D721Med (cell line): ENCODE data around the gene CDK5R1.
"Not testable (repeated sequence)": the region's sequence is repeated elsewhere in the genome, so short reads cannot be mapped to it uniquely, and the experiment has no call there.

Experiments
- DNase-seq: peaks from one replicate; pipeline ENCODE4 v3.0.0; 2011; ENCODE audit warnings: low spot score; ENCODE audit not compliant: insufficient read length
- FAIRE-seq: peaks from 2 replicates; lab custom pipeline; 2011; peaks lifted over from hg19 to GRCh38; lab: Jason Lieb, UNC
- CTCF ChIP-seq: IDR thresholded peaks from 2 replicates; pipeline ENCODE4 v1.5.1; 2012; ENCODE audit warnings: mild to moderate bottlenecking, control low read depth; ENCODE audit not compliant: insufficient read depth; ENCODE audit errors: missing control alignments

The CDK5R1 gene

GRCh38 chr17:32445497-32445896, 41.3 kb upstream of the CDK5R1 start:
- DNase-seq = no peak
- no peak for FAIRE-seq
- TF ChIP-seq CTCF = no peak

- DNase-seq (no peak), FAIRE-seq (no peak)
- no peak for TF ChIP-seq CTCF
Observed at GRCh38 chr17:32445971-32446370, 40.8 kb upstream of the CDK5R1 start.

DNA sequence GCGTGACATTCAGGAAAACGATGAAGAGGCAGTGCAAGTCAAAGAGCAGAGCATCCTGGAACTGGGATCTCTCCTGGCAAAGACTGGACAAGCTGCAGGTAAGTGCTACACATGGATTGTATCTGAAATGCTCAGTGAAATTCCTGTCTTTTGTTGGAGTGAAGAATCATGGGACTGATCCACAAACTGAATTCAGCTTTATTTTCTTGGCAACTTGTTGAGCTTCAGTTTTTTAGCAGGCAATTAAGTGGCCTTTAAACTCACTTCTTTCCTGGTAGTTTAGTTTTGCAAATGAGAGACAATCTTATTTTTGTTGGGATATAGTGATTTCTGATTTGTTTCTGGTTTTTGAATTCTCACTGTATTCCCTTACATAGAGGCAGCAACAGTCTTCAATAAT, 39.8 kb upstream of the CDK5R1 start:
- no peak for TF ChIP-seq CTCF
- no peak for DNase-seq

GRCh38 chr17:32449963-32450362, 36.8 kb upstream of the CDK5R1 start:
- no peak for DNase-seq
- FAIRE-seq = no peak
- no peak for TF ChIP-seq CTCF

More for the DNA sequence above, 39.8 kb upstream of the CDK5R1 start:
- FAIRE-seq = no peak

DNA sequence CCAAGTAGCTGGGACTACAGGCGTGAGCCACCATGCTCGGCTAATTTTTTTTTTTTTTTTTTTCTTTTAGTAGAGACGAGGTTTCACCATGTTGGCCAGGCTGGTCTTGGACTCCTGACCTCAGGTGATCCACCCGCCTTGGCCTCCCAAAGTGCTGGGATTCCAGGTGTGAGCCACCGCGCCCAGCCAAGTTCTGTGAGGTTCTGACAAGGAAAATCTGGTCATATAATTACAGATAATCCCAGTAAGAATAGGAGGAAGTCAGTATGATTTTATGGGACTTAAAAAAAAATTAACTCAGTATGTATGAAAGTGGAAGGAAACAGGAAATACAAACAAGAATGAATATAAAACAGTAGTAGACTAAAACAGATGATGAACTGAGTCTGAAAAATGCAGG, 36.4 kb upstream of the CDK5R1 start:
- DNase-seq, FAIRE-seq: not testable (repeated sequence)

GRCh38 chr17:32451879-32452278, 34.9 kb upstream of the CDK5R1 start:
- no peak for FAIRE-seq
- TF ChIP-seq CTCF = no peak
- no peak for DNase-seq

DNA sequence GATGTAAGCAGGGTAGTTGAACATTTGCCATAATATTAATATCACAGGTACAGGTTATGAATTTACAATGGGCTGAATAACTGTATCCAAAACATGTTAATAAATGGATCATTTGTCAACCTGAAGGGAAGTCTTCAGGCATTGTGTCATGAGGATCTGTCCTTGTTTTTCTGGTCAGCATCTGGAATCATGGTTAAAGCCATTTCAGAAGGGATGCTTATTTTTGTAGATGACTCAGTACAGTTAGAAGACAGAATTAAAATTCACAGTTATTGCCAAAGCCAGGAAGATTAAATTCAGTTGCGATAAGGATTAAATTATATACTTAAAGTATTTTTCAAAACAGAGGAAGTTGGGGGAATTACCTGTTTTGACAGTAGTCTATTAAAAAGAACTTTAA, 34.5 kb upstream of the CDK5R1 start:
- no peak for TF ChIP-seq CTCF
- DNase-seq = no peak
- FAIRE-seq = no peak

DNA sequence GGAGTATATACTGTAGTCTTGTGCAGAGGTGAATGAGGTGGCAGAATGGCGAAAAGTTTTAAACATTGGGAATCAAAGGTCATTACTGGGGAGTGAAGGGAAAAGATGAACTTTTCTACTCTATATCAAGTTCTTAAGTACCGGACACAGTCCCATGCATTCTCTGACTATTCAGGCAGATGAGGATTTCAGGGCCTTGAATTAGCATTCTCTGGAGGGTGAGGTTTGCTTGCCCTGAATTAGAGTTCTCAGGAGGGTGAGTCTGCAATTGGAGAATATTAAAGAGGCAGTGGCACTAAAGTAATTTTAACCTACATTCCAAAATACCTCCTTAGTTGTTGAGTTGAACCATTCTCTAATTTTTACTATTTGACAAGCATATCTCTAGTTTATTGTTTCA, 33.4 kb upstream of the CDK5R1 start:
- FAIRE-seq (no peak), DNase-seq (no peak)
- TF ChIP-seq CTCF = no peak
